ENCODE data around the gene PSORS1C2.

PSORS1C2 gene

GRCh38 chr6:31112478-31112877 lies 26.4 kb downstream of the PSORS1C2 start, which contains the start of gene C6orf15:
Gene C6orf15 (minus strand): TSS chr6:31112575. CDS start chr6:31112555, 20 bp downstream.
- Histone ChIP-seq H3K36me3 (no peaks in the 10 kb centered on the region), H3K27me3 (peaks cover 48% of the 10 kb centered on the region), H3K4me3 (ENCODE audit: low read depth, low read length) (no peak within 1 kb of the TSS), H3K9me3 (no peaks in the 10 kb centered on the region), H3K4me1 (no peaks in the 10 kb centered on the region)
- no peak for DNase-seq
- TF ChIP-seq, protein P1, sequence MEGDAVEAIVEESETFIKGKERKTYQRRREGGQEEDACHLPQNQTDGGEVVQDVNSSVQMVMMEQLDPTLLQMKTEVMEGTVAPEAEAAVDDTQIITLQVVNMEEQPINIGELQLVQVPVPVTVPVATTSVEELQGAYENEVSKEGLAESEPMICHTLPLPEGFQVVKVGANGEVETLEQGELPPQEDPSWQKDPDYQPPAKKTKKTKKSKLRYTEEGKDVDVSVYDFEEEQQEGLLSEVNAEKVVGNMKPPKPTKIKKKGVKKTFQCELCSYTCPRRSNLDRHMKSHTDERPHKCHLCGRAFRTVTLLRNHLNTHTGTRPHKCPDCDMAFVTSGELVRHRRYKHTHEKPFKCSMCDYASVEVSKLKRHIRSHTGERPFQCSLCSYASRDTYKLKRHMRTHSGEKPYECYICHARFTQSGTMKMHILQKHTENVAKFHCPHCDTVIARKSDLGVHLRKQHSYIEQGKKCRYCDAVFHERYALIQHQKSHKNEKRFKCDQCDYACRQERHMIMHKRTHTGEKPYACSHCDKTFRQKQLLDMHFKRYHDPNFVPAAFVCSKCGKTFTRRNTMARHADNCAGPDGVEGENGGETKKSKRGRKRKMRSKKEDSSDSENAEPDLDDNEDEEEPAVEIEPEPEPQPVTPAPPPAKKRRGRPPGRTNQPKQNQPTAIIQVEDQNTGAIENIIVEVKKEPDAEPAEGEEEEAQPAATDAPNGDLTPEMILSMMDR (IDR thresholded peaks at IDR 0.05; ENCODE audit: low read depth, low read length) = no peak

- H3K4me1 ChIP-seq = no peaks in the 10 kb centered on the region
- no peak for DNase-seq
- H3K9me3 ChIP-seq = no peaks in the 10 kb centered on the region
- peaks cover 46% of the 10 kb centered on the region for H3K27me3 ChIP-seq
- TF ChIP-seq, protein P1 (IDR thresholded peaks at IDR 0.05; ENCODE audit: low read depth, low read length) = no peak
- H3K36me3 ChIP-seq = no peaks in the 10 kb centered on the region
- H3K4me3 ChIP-seq (ENCODE audit: low read depth, low read length) = no peak overlapping the region
These were observed 27.2 kb downstream of the PSORS1C2 start for GRCh38 chr6:31111712-31112111.

GRCh38 chr6:31110825-31111582 lies 27.9 kb downstream of the PSORS1C2 start:
- Histone ChIP-seq H3K27me3 (peaks cover 41% of the 10 kb centered on the region), H3K9me3 (no peaks in the 10 kb centered on the region), H3K36me3 (no peaks in the 10 kb centered on the region), H3K4me1 (no peaks in the 10 kb centered on the region), H3K4me3 (ENCODE audit: low read depth, low read length) (no peak overlapping the region)
- TF ChIP-seq, protein P1 (IDR thresholded peaks at IDR 0.05; ENCODE audit: low read depth, low read length) = no peak
- DNase-seq = no peak

- DNase-seq = no peak
- Histone ChIP-seq H3K9me3 (no peaks in the 10 kb centered on the region), H3K4me3 (ENCODE audit: low read depth, low read length) (no peak overlapping the region), H3K4me1 (no peaks in the 10 kb centered on the region), H3K36me3 (no peaks in the 10 kb centered on the region), H3K27me3 (peaks cover 22% of the 10 kb centered on the region)
- TF ChIP-seq, protein P1 (IDR thresholded peaks at IDR 0.05; ENCODE audit: low read depth, low read length) = no peak
These were observed 31.8 kb downstream of the PSORS1C2 start for GRCh38 chr6:31107052-31107451.

GRCh38 chr6:31103136-31103535 lies 35.7 kb downstream of the PSORS1C2 start:
- DNase-seq = no peak
- Histone ChIP-seq H3K9me3 (no peaks in the 10 kb centered on the region), H3K4me3 (ENCODE audit: low read depth, low read length) (no peak overlapping the region), H3K4me1 (no peaks in the 10 kb centered on the region), H3K27me3 (no peaks in the 10 kb centered on the region; the same call in 1 of the 2 replicates), H3K36me3 (no peaks in the 10 kb centered on the region)
- TF ChIP-seq, protein P1 (IDR thresholded peaks at IDR 0.05; ENCODE audit: low read depth, low read length) = no peak

GRCh38 chr6:31098449-31098938 lies 40.4 kb downstream of the PSORS1C2 start:
- no peaks in the 10 kb centered on the region for H3K27me3 ChIP-seq

More at GRCh38 chr6:31098449-31098938, 40.4 kb downstream of the PSORS1C2 start:
- no peak overlapping the region for H3K4me3 ChIP-seq (ENCODE audit: low read depth, low read length)
- no peaks in the 10 kb centered on the region for H3K36me3 ChIP-seq
- DNase-seq = no peak
- peaks cover 9% of the 10 kb centered on the region; the same call in 1 of the 2 replicates for H3K4me1 ChIP-seq
- no peaks in the 10 kb centered on the region for H3K9me3 ChIP-seq
- TF ChIP-seq, protein P1 (IDR thresholded peaks at IDR 0.05; ENCODE audit: low read depth, low read length) = no peak

Data from BE2C (cell line).